Measurements from ENCODE around the gene SLC2A2.
A peak's percentile ranks its signal among the peaks of the same experiment; 100 is the strongest.

The SLC2A2 gene

DNA sequence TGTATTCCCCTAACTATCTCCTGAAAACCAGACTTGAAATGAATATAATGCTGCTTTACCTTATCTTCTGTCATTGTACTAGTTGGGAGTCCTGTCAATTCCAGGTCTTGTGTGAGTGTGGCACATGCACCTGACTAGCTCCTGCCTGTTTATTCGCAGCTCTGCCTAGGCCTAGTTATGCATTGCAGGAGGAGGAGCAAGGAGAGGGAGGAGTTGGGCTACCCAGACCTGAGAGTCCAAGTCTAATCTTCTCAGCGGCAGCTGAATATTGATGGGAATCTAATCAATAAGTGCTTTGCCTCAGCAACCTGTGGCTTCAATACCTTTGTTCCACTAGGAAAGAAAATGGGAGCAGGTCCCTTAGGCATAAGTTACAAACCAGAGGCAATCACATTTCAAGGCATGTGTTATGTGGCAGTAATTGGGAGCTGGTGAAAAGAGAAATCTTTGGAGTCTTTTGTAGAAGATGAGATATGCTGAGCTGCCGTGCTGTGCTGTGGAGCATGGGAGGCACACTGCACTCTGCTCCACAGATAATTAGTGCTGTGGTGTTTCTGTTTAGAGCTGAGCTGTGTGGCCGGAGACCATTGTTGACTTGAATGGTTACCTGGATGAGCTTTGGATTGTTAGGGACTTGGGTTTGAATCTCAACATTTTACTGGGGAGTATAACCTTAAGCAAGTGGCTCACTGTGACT is at the start of gene SLC2A2:
TSS of gene SLC2A2 (minus strand) at position 124 of the 697 bp plus-strand sequence. CDS start at position 74, 50 bp downstream.
- no peak for DNase-seq

DNA sequence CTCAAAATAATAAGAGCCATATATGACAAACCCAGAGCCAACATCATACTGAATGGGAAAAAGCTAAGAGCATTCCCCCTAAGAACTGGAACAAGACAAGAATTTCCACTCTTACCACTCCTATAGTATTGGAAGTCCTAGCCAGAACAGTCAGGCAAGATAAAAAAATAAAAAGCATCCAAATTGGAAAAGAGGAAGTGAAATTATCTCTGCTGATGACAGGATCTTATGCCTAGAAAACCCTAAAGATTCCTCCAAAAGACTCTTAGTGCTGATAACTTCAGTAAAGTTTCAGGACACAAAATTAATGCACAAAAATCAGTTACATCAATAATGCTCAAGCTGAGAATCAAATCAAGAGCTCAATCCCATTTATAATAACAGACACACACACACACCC is 45.9 kb upstream of the SLC2A2 start:
- peak; percentile 16 for DNase-seq

DNA sequence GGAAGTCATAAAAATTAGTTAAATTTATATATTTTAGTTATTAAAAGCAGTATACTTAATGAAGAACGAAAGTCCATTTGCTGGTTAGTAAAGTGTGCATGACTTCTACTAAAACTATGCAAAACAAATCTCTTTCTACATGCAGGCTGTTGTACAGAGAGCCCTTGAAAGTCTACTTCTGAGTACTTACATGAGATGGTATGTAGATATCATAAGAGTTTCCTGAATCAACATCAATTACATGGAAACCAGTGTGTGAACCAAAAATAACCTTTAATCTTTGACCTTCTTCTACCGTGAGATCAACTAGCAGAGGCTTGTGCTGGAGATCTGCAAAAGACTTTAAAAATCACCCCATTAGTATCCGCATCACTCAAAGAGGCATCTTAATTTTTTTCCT is 42.1 kb upstream of the SLC2A2 start:
- no peak for DNase-seq

DNA sequence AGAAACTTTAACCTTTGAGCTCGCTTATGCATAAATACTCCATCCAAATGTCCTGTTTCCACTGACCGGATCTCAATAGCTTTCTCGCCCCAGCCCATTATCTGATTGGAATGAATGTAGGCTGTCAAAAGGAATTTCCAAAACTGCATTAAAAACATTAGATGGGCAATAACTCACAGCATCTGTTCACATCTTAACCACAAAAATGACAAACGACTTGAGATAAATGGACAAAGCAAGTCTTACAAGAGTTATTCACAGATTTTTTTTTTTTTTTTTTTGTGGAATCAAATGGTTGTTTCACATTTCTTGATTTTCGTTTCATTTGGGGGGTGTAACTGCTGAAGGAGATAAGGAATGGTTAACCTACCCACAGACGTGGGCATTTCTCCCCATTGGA is 39.7 kb upstream of the SLC2A2 start:
- no peak for DNase-seq

DNA sequence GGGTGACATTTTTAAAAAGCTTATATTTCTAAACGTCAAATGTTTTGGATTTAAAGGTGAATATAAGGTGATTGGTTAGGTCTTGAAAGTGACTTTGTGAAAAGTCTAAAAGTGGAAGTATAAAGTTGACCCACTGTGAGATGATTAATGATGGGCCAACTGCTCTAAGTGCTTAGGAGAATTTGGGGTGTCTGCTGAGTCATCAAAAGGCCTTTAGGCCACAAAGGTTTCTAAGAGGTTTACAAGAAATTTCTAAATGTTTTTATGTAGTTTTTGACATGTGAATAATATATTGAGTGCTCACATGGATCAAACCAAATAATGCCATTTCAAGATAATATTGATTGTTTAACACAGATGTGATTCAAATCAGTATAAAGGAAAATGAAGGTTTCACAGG is 39.2 kb upstream of the SLC2A2 start:
- no peak for DNase-seq

GRCh38 chr3:171064461-171064860 is 37.9 kb upstream of the SLC2A2 start:
- DNase-seq = no peak

DNA sequence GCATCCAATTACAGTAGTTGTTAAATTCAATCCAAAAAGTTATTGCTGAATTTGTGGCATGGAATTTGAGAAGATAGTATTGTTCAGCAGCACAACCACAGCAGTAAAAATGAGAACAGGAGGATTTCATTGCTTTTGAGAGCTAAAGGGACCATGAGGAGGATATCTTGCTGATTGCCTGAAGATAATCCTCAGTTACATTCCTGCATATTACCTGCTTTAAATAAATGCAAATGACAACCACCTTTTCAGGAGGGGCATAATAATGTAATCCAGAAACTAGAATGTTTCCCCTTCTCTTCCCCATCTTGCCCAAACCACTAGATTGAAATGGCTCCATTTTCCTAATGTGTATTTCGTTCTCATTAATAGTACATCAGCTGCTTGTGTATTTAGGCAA is 35.2 kb upstream of the SLC2A2 start:
- DNase-seq = no peak

DNA sequence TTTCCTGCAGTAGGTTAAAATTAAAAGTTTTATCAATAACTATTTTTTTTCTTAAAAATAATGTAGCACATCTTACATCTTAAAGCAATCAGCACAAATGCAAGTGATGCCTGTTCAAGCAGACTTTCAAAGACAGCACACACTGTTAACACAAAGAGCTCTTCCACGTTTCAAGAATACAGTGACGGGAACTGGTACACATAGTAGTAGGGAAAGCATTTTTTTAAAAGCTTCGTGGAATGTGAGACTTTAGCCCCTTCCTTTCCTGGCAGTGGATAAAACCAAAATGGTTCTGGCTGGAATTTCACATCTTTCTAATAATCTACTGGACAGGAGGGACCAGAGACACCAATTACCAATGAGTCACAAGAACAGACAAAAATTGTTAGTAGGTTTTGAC is 33.5 kb upstream of the SLC2A2 start:
- DNase-seq = no peak

DNA sequence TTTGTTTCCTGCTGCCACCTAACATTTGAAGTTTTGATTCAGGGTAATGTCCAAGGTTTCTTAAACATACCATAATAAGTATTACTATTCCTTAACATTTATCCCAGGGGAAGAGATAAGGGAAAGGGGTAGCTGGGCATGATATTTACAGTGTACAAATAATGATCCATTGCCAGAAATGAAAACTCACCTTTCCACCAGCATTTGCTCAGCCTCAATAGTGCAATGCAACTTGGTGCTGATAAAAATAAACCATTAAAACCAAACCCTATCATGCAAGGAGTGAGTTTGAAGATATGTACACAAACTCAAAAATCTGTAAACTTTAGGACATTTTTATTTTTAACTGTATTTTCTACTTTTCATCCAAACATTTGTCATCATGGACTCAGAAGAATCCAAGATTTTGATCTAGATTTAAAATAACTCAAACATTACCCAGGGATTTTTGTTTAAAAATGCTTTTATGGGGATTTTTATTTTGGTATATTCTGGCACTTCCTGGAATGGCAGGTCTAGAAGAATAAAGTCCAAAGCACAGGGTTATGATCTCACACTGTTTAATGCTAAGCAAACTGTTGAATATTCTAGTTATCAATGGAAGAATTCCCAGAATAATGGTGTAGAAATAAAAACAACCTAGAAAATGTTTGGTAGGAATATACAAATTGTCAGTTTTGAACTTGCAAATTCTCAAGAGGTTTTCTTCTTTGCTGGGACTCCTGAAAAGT is 32.5 kb upstream of the SLC2A2 start:
- no peak for DNase-seq

GRCh38 chr3:171058058-171058457 is 31.5 kb upstream of the SLC2A2 start:
- no peak for DNase-seq

- DNase-seq = no peak
These were observed 30.6 kb upstream of the SLC2A2 start for GRCh38 chr3:171057072-171057471.

- DNase-seq = no peak
These were observed 30.0 kb upstream of the SLC2A2 start for GRCh38 chr3:171056528-171056927.

DNA sequence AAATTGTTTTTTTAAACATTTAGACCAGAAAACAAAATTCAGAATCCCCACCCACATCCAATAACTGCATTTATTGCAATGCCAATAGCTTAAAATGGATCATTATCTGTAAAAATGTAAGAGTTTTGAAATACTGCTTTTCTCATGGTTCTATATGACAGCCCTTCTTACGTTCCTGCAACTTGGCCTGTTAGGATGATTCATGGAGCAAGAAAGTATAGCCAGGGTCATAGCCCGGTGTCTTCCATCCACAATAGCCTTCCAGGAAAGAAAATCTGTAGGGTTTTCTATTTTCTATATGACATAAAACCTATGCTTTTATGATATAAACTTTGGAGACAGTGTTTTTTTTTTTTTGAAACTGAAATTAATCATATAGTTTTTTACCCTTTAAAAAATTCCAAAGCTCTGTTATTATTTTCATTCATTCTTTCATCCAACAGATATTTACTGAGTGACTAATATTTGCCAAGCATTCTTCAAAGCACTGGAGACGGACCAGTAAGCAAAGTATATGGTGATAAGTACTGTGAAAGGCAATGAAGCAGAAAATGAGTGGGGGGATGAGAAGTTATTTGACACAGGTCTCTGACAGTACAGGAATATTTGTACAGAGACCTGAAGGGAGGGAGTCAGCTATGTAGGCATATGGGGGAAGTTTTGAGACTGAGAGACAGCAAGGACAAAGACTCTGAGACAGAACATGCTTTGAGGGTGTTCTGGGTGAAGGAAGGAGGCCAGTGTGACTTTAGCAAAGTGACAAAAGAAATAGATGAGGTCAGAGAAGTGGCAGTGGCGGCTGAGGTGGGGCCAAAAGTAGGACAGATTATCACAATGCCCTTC is 29.0 kb upstream of the SLC2A2 start:
- no peak for DNase-seq

GRCh38 chr3:171054921-171055320 is 28.4 kb upstream of the SLC2A2 start:
- peak; percentile 59 for DNase-seq

GRCh38 chr3:171054231-171054630 is 27.7 kb upstream of the SLC2A2 start:
- DNase-seq = no peak

DNA sequence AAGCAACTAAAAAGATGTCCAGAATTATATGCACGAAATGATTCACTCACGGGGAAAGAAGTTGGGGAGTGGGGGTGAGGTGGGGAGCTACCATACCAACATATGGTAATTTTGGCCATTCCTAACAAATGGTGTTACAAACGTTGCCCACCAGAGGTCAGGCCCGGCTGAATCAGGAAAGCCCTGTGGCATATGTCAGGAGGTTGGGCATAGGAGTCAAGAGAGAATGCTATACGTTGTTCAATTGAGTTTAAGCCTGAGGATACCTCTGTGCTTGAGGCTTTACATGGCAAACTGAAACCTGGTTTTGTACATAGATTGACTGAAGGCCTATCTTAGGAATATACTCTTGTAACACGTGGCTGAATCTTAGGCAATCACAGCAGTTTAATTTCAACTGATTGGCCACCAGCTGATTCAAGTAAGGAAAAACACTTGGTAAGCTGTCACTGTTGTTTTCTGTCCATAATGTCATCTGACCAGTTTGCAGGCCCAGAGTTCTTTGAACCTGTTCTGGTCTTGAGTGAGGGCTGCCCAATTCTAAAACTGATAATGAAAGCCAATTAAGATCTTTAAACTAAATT is 23.4 kb upstream of the SLC2A2 start:
- peak; percentile 61 for DNase-seq

DNA sequence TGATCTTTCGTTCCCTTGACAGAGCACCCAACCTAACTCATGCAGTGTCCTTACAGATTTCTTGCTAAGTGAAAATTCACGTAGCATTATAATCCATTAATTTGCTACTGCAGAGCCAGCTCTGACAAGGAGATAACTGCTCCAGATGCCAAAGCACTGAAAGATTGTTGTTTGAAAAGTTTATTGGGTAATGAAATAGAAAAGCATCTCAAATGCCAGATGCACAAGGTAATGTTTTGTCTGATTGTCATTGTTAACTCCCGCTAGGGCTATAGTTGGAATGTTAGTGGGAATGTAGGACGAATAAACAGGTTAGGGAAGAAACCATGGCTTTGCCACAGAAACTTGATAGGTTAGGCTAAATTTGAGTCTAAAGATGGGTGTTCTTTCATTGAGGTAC is 20.2 kb upstream of the SLC2A2 start:
- no peak for DNase-seq

DNA sequence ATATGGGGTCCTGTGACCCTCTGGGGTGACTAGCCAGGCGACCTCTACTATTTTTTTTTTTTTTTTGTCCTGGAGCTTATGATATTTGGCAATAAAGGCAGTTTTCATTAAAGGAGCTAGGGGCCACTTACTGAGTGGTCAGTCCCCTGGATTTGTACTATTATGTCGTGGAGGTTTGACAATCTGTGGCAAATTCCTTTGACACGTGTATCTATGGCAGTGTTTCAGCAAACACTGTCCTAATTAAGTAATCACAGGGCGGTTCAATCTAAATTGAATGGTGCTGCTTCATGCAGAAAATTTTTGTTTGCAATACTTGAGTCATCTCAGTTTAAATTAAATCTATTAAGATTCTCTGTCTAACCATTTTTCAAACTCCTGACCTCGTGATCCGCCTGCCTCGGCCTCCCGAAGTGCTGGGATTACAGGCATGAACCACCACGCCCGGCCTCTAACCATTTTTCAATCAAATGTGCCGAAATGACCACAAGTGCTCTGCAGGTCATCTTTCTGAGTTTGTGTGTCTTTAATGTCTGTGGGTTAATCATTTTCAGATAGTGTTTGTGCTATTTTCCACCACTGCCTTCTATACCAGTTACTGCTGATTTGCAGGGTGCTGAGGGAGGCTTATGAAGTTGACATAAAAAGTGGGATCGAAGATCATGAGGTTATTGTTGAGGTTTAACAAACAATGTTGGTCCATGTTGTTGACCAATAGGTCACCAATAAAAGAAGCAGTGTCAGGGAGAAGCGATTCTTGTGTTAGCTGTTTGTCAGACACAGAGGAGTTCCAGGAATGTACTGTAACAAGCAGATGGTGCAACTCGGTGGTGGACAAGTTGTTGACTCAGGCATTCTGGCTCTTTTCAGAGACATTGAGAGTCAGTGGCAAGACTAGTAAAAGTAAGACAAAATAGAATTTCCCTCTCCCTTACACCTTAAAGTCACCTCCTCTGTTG is 18.6 kb upstream of the SLC2A2 start:
- DNase-seq = no peak

- no peak for DNase-seq
These were observed 17.9 kb upstream of the SLC2A2 start for GRCh38 chr3:171044384-171044783.

GRCh38 chr3:171039674-171040073 is 13.2 kb upstream of the SLC2A2 start:
- DNase-seq = no peak

DNA sequence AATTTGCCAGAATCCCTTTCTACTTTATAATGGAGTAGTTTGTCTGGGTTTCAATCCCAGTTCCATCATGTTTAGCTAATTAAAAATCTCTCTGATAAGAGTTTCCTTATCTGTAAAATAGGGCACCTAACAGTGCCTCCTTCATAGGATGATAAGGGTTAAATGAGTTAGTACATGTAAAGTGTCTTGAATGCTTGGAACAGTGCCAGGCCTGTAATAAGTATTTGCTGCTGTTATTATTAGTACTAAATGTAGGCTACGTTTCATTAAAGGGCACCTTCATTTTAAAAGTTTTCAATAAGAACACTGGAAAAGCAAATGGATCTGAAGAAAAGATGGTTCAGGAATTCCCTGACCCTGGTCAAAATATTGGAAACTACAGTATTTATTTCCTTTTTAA is 11.8 kb upstream of the SLC2A2 start:
- no peak for DNase-seq

- DNase-seq = no peak
These were observed 2.3 kb upstream of the SLC2A2 start for GRCh38 chr3:171028779-171029232.
